ENCODE data around the gene C2CD2. TPM values are rescaled to one million over a fixed set of nuclear protein-coding genes. Genes with fewer than 3 reads are reported as not detected.
A peak's percentile ranks its signal among the peaks of the same experiment; 100 is the strongest.

The C2CD2 gene
- total and polyA plus RNA-seq, 2 experiments from 2014 or later, result 8.7 to 12.4 TPM

GRCh38 chr21:41894922-41895557 lies 58.8 kb downstream of the C2CD2 start:
- peak in 1 of 2 donors; percentile 89 for DNase-seq (ENCODE audit: low read depth in 1 of 2, low spot score in 1 of 2)
- Histone ChIP-seq H3K36me3 (no peaks in the 10 kb centered on the region), H3K27ac (no peak overlapping the region), H3K9me3 (ENCODE audit: low read depth) (no peaks in the 10 kb centered on the region), H3K27me3 (no peaks in the 10 kb centered on the region), H3K4me1 (ENCODE audit: low read depth) (no peaks in the 10 kb centered on the region), H3K4me3 (no peak overlapping the region)
- no peak for TF ChIP-seq CTCF (IDR thresholded peaks at IDR 0.05; ENCODE audit: low read depth, low read length)

- H3K27me3 ChIP-seq, result no peaks in the 10 kb centered on the region
- no peaks in the 10 kb centered on the region for H3K36me3 ChIP-seq
- H3K4me3 ChIP-seq, result no peak overlapping the region
- H3K9me3 ChIP-seq (ENCODE audit: low read depth), result no peaks in the 10 kb centered on the region
- no peaks in the 10 kb centered on the region for H3K4me1 ChIP-seq (ENCODE audit: low read depth)
- DNase-seq (ENCODE audit: low read depth in 1 of 2, low spot score in 1 of 2), result no peak
- no peak overlapping the region for H3K27ac ChIP-seq
- no peak for TF ChIP-seq CTCF (IDR thresholded peaks at IDR 0.05; ENCODE audit: low read depth, low read length)
These were observed 59.3 kb downstream of the C2CD2 start for GRCh38 chr21:41894511-41894910.

GRCh38 chr21:41892726-41893125 lies 61.1 kb downstream of the C2CD2 start:
- no peaks in the 10 kb centered on the region for H3K36me3 ChIP-seq
- no peak for TF ChIP-seq CTCF (IDR thresholded peaks at IDR 0.05; ENCODE audit: low read depth, low read length)
- no peaks in the 10 kb centered on the region for H3K27me3 ChIP-seq
- H3K4me1 ChIP-seq (ENCODE audit: low read depth), result no peaks in the 10 kb centered on the region
- no peak for DNase-seq (ENCODE audit: low read depth in 1 of 2, low spot score in 1 of 2)
- H3K9me3 ChIP-seq (ENCODE audit: low read depth), result no peaks in the 10 kb centered on the region
- no peak overlapping the region for H3K4me3 ChIP-seq
- H3K27ac ChIP-seq, result no peak overlapping the region

GRCh38 chr21:41891132-41891531 lies 62.7 kb downstream of the C2CD2 start:
- Histone ChIP-seq H3K27me3 (no peaks in the 10 kb centered on the region), H3K9me3 (ENCODE audit: low read depth) (no peaks in the 10 kb centered on the region), H3K36me3 (no peaks in the 10 kb centered on the region), H3K27ac (no peak overlapping the region), H3K4me3 (no peak overlapping the region), H3K4me1 (ENCODE audit: low read depth) (no peaks in the 10 kb centered on the region)
- TF ChIP-seq CTCF (IDR thresholded peaks at IDR 0.05; ENCODE audit: low read depth, low read length), result no peak
- DNase-seq (ENCODE audit: low read depth in 1 of 2, low spot score in 1 of 2), result no peak

GRCh38 chr21:41890355-41890754 lies 63.5 kb downstream of the C2CD2 start:
- TF ChIP-seq CTCF (IDR thresholded peaks at IDR 0.05; ENCODE audit: low read depth, low read length), result no peak

More at GRCh38 chr21:41890355-41890754, 63.5 kb downstream of the C2CD2 start:
- H3K9me3 ChIP-seq (ENCODE audit: low read depth), result no peaks in the 10 kb centered on the region
- no peaks in the 10 kb centered on the region for H3K36me3 ChIP-seq
- no peak overlapping the region for H3K27ac ChIP-seq
- H3K4me1 ChIP-seq (ENCODE audit: low read depth), result no peaks in the 10 kb centered on the region
- no peak overlapping the region for H3K4me3 ChIP-seq
- DNase-seq (ENCODE audit: low read depth in 1 of 2, low spot score in 1 of 2), result no peak
- no peaks in the 10 kb centered on the region for H3K27me3 ChIP-seq

Measured in cardiac muscle cell (in vitro differentiated cells and primary cell).